DND-41 (cell line): ENCODE measurements around the gene FOXK2.

Experiments
- ATAC-seq: fragments of 200-7000 bp; cut with Tn5 transposase; 3 replicates; pipeline ENCODE4 v1.9.1; 2021; ENCODE audit warnings: low read depth; ENCODE audit not compliant: insufficient read depth
- DNase-seq: peaks from one replicate; pipeline ENCODE4 v3.0.0-alpha.2; 2020
- H2AFZ ChIP-seq: 2 replicates; pipeline ENCODE4 v1.6.0; 2012; ENCODE audit warnings: low read depth, low read length
- H3K27ac ChIP-seq: 2 replicates; pipeline ENCODE4 v1.5.1; 2012; ENCODE audit warnings: low read length, inconsistent platforms
- H3K27me3 ChIP-seq: fragments of 200-600 bp; sonication (generic); 2 replicates; pipeline ENCODE4 v1.6.0; 2012; ENCODE audit warnings: low read length, mild to moderate bottlenecking, inconsistent platforms; ENCODE audit not compliant: insufficient read depth, poor library complexity
- H3K36me3 ChIP-seq: 2 replicates; pipeline ENCODE4 v1.5.1; 2012; ENCODE audit warnings: low read length, inconsistent platforms; ENCODE audit not compliant: insufficient read depth
- H3K4me1 ChIP-seq: 2 replicates; pipeline ENCODE4 v1.5.1; 2012; ENCODE audit warnings: mild to moderate bottlenecking, low read length; ENCODE audit not compliant: insufficient read depth
- H3K4me2 ChIP-seq: 2 replicates; pipeline ENCODE4 v1.6.0; 2012; ENCODE audit warnings: mild to moderate bottlenecking, moderate library complexity, low read length, inconsistent platforms; ENCODE audit not compliant: insufficient read depth
- H3K4me3 ChIP-seq, 2 experiments: fragments of 200-600 bp in 1 of 2; shearing (Covaris generic) in 1 of 2; 2 replicates each; pipeline ENCODE4 v1.5.1; 2012 to 2016; ENCODE audit warnings: inconsistent platforms in 2 of 2, low read length in 2 of 2, mild to moderate bottlenecking in 2 of 2, low read depth in 1 of 2, moderate library complexity in 1 of 2
- H3K79me2 ChIP-seq: 2 replicates; pipeline ENCODE4 v1.6.0; 2012; ENCODE audit warnings: low read length, inconsistent platforms; ENCODE audit not compliant: insufficient read depth
- H3K9ac ChIP-seq: 2 replicates; pipeline ENCODE4 v1.6.0; 2012; ENCODE audit warnings: low read depth, mild to moderate bottlenecking, inconsistent platforms, low read length, moderate library complexity
- H3K9me3 ChIP-seq: 2 replicates; pipeline ENCODE4 v1.5.1; 2012; ENCODE audit warnings: low read length, moderate library complexity, mild to moderate bottlenecking, inconsistent platforms; ENCODE audit not compliant: insufficient read depth, severe bottlenecking
- H4K20me1 ChIP-seq: 2 replicates; pipeline ENCODE4 v1.6.0; 2012; ENCODE audit warnings: low read length; ENCODE audit not compliant: insufficient read depth
- EZH2 ChIP-seq: IDR thresholded peaks from 3 replicates; pipeline ENCODE4 v1.6.1; 2012; ENCODE audit warnings: borderline replicate concordance, low read depth, mild to moderate bottlenecking, moderate library complexity, low read length, inconsistent platforms; ENCODE audit not compliant: severe bottlenecking
- TF ChIP-seq, protein P1 (sequence below): IDR thresholded peaks from 2 replicates; pipeline ENCODE4 v1.5.1; 2012; ENCODE audit warnings: borderline replicate concordance, low read length, moderate library complexity, mild to moderate bottlenecking; ENCODE audit not compliant: poor library complexity, severe bottlenecking; ENCODE audit errors: extremely low read depth

The FOXK2 gene

DNA sequence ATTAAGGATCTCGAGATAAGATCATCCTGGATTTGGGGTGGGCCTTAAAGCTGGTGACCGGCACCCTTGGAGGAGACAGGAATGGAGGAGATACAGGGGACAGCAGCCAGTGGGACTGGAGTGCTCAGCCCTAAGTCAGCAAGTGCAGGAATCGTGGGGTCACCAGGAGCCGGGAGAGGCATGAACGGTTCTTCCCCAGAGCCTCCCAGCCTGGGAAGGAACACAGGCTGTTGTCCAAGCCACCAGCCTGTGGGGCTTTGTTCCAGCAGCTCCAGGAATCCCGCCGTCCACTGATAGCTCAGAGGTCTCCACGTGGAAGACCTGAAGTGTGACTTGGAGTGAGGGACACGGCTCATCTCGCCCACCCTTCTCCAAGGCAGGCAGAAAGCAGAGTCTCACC is 131.2 kb downstream of the FOXK2 start:
- Histone ChIP-seq H3K4me2 (no peak overlapping the region), H3K4me3 (no peak overlapping the region), H3K4me1 (peaks cover 23% of the 10 kb centered on the region), H4K20me1 (peaks cover 23% of the 10 kb centered on the region), H3K27me3 (no peaks in the 10 kb centered on the region), H2AFZ (no peak overlapping the region), H3K9ac (no peak overlapping the region), H3K36me3 (peaks cover 9% of the 10 kb centered on the region; the same call in 1 of the 2 replicates), H3K79me2 (peaks cover 25% of the 10 kb centered on the region), H3K9me3 (no peaks in the 10 kb centered on the region), H3K27ac (no peak overlapping the region)
- ATAC-seq = no peak
- DNase-seq = no peak
- TF ChIP-seq EZH2 = no peak
- TF ChIP-seq, protein P1, sequence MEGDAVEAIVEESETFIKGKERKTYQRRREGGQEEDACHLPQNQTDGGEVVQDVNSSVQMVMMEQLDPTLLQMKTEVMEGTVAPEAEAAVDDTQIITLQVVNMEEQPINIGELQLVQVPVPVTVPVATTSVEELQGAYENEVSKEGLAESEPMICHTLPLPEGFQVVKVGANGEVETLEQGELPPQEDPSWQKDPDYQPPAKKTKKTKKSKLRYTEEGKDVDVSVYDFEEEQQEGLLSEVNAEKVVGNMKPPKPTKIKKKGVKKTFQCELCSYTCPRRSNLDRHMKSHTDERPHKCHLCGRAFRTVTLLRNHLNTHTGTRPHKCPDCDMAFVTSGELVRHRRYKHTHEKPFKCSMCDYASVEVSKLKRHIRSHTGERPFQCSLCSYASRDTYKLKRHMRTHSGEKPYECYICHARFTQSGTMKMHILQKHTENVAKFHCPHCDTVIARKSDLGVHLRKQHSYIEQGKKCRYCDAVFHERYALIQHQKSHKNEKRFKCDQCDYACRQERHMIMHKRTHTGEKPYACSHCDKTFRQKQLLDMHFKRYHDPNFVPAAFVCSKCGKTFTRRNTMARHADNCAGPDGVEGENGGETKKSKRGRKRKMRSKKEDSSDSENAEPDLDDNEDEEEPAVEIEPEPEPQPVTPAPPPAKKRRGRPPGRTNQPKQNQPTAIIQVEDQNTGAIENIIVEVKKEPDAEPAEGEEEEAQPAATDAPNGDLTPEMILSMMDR = no peak

DNA sequence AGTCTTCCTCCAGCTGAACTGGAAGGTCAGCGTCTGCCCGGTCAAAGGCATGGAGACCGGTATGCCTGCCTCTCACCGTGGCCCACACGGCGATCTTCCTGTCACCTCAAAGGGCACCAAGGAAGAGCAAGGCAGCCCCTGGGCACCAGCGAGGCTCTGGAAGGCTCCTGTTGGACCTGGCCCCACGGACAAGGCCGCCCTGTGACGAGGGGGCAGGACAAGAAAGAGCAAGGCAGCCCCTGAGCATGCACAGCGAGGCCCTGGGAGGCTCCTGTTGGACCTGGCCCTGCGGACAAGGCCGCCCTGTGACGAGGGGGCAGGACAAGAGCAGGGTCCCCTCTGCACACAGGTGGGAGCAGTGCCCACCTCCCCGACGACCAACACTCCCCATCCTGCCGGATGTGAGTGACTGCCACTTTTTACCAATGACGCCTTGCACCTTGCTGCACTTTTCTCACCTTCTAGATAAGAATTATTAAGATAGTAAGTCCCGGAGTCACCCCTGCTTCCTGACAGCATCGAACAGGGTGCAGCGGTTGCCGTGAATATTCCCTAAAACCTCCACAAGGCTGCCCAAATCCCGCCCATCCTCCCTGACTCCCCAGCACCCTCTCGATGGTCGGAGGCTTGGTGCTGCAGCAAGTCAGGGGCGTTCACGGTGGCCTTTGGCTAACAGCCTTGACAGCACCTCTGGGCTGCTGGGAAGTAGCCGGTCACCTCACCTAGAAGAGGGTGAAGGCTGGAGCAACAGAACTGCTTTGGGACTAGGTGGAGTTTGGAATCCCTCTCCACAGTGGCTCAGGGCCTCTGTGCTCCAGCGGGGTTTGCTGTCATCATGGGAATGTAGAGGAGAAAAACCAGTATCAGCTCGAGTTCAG is 134.4 kb downstream of the FOXK2 start:
- no peak for ATAC-seq
- no peaks in the 10 kb centered on the region for H3K9me3 ChIP-seq
- H3K79me2 ChIP-seq = no peaks in the 10 kb centered on the region
- no peaks in the 10 kb centered on the region for H3K36me3 ChIP-seq
- no peaks in the 10 kb centered on the region for H4K20me1 ChIP-seq
- peaks cover 3% of the 10 kb centered on the region for H3K4me1 ChIP-seq
- H3K27me3 ChIP-seq = no peaks in the 10 kb centered on the region
- no peak overlapping the region for H3K4me3 ChIP-seq
- TF ChIP-seq, protein P1 = no peak
- TF ChIP-seq EZH2 = no peak
- no peak for DNase-seq
- H2AFZ ChIP-seq = no peak overlapping the region
- no peak overlapping the region for H3K9ac ChIP-seq
- H3K27ac ChIP-seq = no peak overlapping the region
- H3K4me2 ChIP-seq = no peak overlapping the region
